ENCODE measurements around the gene NDRG3. TPM values are rescaled to one million over a fixed set of nuclear protein-coding genes. Genes with fewer than 3 reads are reported as not detected.

NDRG3 gene
- total RNA-seq, 2 donors from 2014 or later, result 22.6 to 25.4 TPM

- DNase-seq (no peak), ATAC-seq (replicated peaks in 1 of 2) (no peak)
- Mint-ChIP-seq H3K36me3 (ENCODE audit: insufficient read depth in 2 of 2) (no peaks in the 10 kb centered on the region), H3K4me3 (no peak overlapping the region), H3K27ac (no peak overlapping the region), H3K4me1 (ENCODE audit: low read depth) (no peaks in the 10 kb centered on the region), H3K27me3 (ENCODE audit: low read depth) (no peaks in the 10 kb centered on the region), H3K9me3 (no peaks in the 10 kb centered on the region)
These were observed 72.9 kb downstream of the NDRG3 start for GRCh38 chr20:36672991-36673390.

GRCh38 chr20:36670665-36671357, 75.1 kb downstream of the NDRG3 start:
- H3K27ac Mint-ChIP-seq, result no peak overlapping the region

GRCh38 chr20:36666181-36666740, 79.6 kb downstream of the NDRG3 start:
- H3K4me1 Mint-ChIP-seq (ENCODE audit: low read depth), result no peaks in the 10 kb centered on the region
- no peaks in the 10 kb centered on the region for H3K27me3 Mint-ChIP-seq (ENCODE audit: low read depth)
- no peak overlapping the region for H3K27ac Mint-ChIP-seq
- H3K36me3 Mint-ChIP-seq (ENCODE audit: insufficient read depth in 2 of 2), result no peaks in the 10 kb centered on the region
- no peak overlapping the region for H3K4me3 Mint-ChIP-seq
- no peak for DNase-seq
- no peak for ATAC-seq (replicated peaks in 1 of 2)
- H3K9me3 Mint-ChIP-seq, result no peaks in the 10 kb centered on the region

More at GRCh38 chr20:36670665-36671357, 75.1 kb downstream of the NDRG3 start:
- H3K36me3 Mint-ChIP-seq (ENCODE audit: insufficient read depth in 2 of 2), result no peaks in the 10 kb centered on the region
- ATAC-seq (replicated peaks in 1 of 2) (no peak), DNase-seq (no peak)
- no peaks in the 10 kb centered on the region for H3K27me3 Mint-ChIP-seq (ENCODE audit: low read depth)
- H3K4me1 Mint-ChIP-seq (ENCODE audit: low read depth), result no peaks in the 10 kb centered on the region
- no peaks in the 10 kb centered on the region for H3K9me3 Mint-ChIP-seq
- H3K4me3 Mint-ChIP-seq, result no peak overlapping the region

GRCh38 chr20:36663031-36663430, 82.9 kb downstream of the NDRG3 start:
- ATAC-seq (replicated peaks in 1 of 2) (no peak), DNase-seq (no peak)
- H3K9me3 Mint-ChIP-seq, result no peaks in the 10 kb centered on the region
- H3K4me1 Mint-ChIP-seq (ENCODE audit: low read depth), result peaks cover 11% of the 10 kb centered on the region
- no peaks in the 10 kb centered on the region for H3K27me3 Mint-ChIP-seq (ENCODE audit: low read depth)
- no peak overlapping the region for H3K27ac Mint-ChIP-seq
- peaks cover 0 to 3% of the 10 kb centered on the region in 2 donors for H3K36me3 Mint-ChIP-seq (ENCODE audit: insufficient read depth in 2 of 2)
- no peak overlapping the region for H3K4me3 Mint-ChIP-seq

- DNase-seq (no peak), ATAC-seq (replicated peaks in 1 of 2) (no peak)
- H3K27me3 Mint-ChIP-seq (ENCODE audit: low read depth), result no peaks in the 10 kb centered on the region
- no peaks in the 10 kb centered on the region for H3K9me3 Mint-ChIP-seq
- H3K36me3 Mint-ChIP-seq (ENCODE audit: insufficient read depth in 2 of 2), result peaks cover 0 to 4% of the 10 kb centered on the region in 2 donors
- peak overlapping the region; percentile 34 for H3K27ac Mint-ChIP-seq
- H3K4me3 Mint-ChIP-seq, result peak overlapping the region; percentile 9 to 49
- peaks cover 11% of the 10 kb centered on the region for H3K4me1 Mint-ChIP-seq (ENCODE audit: low read depth)
These were observed 87.6 kb downstream of the NDRG3 start for GRCh38 chr20:36658300-36658699.

- no peak overlapping the region for H3K4me3 Mint-ChIP-seq
- H3K36me3 Mint-ChIP-seq (ENCODE audit: insufficient read depth in 2 of 2), result peaks cover 2 to 4% of the 10 kb centered on the region in 2 donors
- H3K4me1 Mint-ChIP-seq (ENCODE audit: low read depth), result peaks cover 11% of the 10 kb centered on the region
- no peak overlapping the region for H3K27ac Mint-ChIP-seq
- no peaks in the 10 kb centered on the region for H3K27me3 Mint-ChIP-seq (ENCODE audit: low read depth)
- DNase-seq (no peak), ATAC-seq (replicated peaks in 1 of 2) (no peak)
- H3K9me3 Mint-ChIP-seq, result no peaks in the 10 kb centered on the region
These were observed 89.2 kb downstream of the NDRG3 start for GRCh38 chr20:36656733-36657132.

GRCh38 chr20:36655004-36655403, 90.9 kb downstream of the NDRG3 start:
- ATAC-seq (replicated peaks in 1 of 2) (no peak), DNase-seq (no peak)
- no peak overlapping the region for H3K27ac Mint-ChIP-seq
- H3K4me3 Mint-ChIP-seq, result no peak overlapping the region
- H3K4me1 Mint-ChIP-seq (ENCODE audit: low read depth), result peaks cover 11% of the 10 kb centered on the region
- no peaks in the 10 kb centered on the region for H3K9me3 Mint-ChIP-seq
- no peaks in the 10 kb centered on the region for H3K27me3 Mint-ChIP-seq (ENCODE audit: low read depth)
- peaks cover 2 to 3% of the 10 kb centered on the region in 2 donors for H3K36me3 Mint-ChIP-seq (ENCODE audit: insufficient read depth in 2 of 2)

- Mint-ChIP-seq H3K27me3 (ENCODE audit: low read depth) (no peaks in the 10 kb centered on the region), H3K9me3 (no peaks in the 10 kb centered on the region), H3K27ac (no peak overlapping the region), H3K36me3 (ENCODE audit: insufficient read depth in 2 of 2) (peaks cover 2% of the 10 kb centered on the region in 2 donors), H3K4me3 (no peak overlapping the region), H3K4me1 (ENCODE audit: low read depth) (peaks cover 11% of the 10 kb centered on the region)
- DNase-seq (no peak), ATAC-seq (replicated peaks in 1 of 2) (no peak)
These were observed 91.4 kb downstream of the NDRG3 start for GRCh38 chr20:36654506-36654905.

GRCh38 chr20:36653456-36653855, 92.4 kb downstream of the NDRG3 start:
- Mint-ChIP-seq H3K27ac (no peak overlapping the region), H3K27me3 (ENCODE audit: low read depth) (no peaks in the 10 kb centered on the region), H3K9me3 (no peaks in the 10 kb centered on the region), H3K4me3 (no peak overlapping the region), H3K4me1 (ENCODE audit: low read depth) (peaks cover 5% of the 10 kb centered on the region), H3K36me3 (ENCODE audit: insufficient read depth in 2 of 2) (peaks cover 2% of the 10 kb centered on the region in 2 donors)
- ATAC-seq (replicated peaks in 1 of 2) (no peak), DNase-seq (no peak)

- Mint-ChIP-seq H3K27ac (peak overlapping the region; percentile 100), H3K4me1 (ENCODE audit: low read depth) (peaks cover 40% of the 10 kb centered on the region), H3K9me3 (no peaks in the 10 kb centered on the region), H3K4me3 (peak overlapping the region; percentile 48 to 96), H3K27me3 (ENCODE audit: low read depth) (no peaks in the 10 kb centered on the region), H3K36me3 (ENCODE audit: insufficient read depth in 2 of 2) (peaks cover 0 to 4% of the 10 kb centered on the region in 2 donors)
- ATAC-seq (replicated peaks in 1 of 2) (no peak), DNase-seq (no peak)
These were observed 98.4 kb downstream of the NDRG3 start for GRCh38 chr20:36647196-36648121.

- Mint-ChIP-seq H3K4me1 (ENCODE audit: low read depth) (peaks cover 47% of the 10 kb centered on the region), H3K27me3 (ENCODE audit: low read depth) (no peaks in the 10 kb centered on the region), H3K4me3 (peak overlapping the region; percentile 96 to 100), H3K36me3 (ENCODE audit: insufficient read depth in 2 of 2) (peaks cover 0 to 4% of the 10 kb centered on the region in 2 donors), H3K27ac (peak overlapping the region; percentile 100), H3K9me3 (no peaks in the 10 kb centered on the region)
- no peak for DNase-seq
- ATAC-seq (replicated peaks in 1 of 2), result no peak
These were observed 99.2 kb downstream of the NDRG3 start for GRCh38 chr20:36646678-36647077.

- ATAC-seq (replicated peaks in 1 of 2) (peak; percentile 64 to 72), DNase-seq (peak; percentile 70 to 75)
- H3K9me3 Mint-ChIP-seq, result no peaks in the 10 kb centered on the region
- peaks cover 4 to 5% of the 10 kb centered on the region in 2 donors for H3K36me3 Mint-ChIP-seq (ENCODE audit: insufficient read depth in 2 of 2)
- H3K27me3 Mint-ChIP-seq (ENCODE audit: low read depth), result no peaks in the 10 kb centered on the region
- H3K4me3 Mint-ChIP-seq, result peak within 1 kb of the TSS; percentile 96 to 100
- H3K27ac Mint-ChIP-seq, result peak within 1 kb of the TSS; percentile 100
- H3K4me1 Mint-ChIP-seq (ENCODE audit: low read depth), result peaks cover 51% of the 10 kb centered on the region
These were observed 99.9 kb downstream of the NDRG3 start, which contains the start of gene SLA2 for GRCh38 chr20:36645998-36646397. SLA2 (minus strand) TSS chr20:36646196; CDS start chr20:36641335, 4,861 bp downstream.

- peaks cover 51% of the 10 kb centered on the region for H3K4me1 Mint-ChIP-seq (ENCODE audit: low read depth)
- DNase-seq (no peak), ATAC-seq (replicated peaks in 1 of 2) (no peak)
- no peaks in the 10 kb centered on the region for H3K27me3 Mint-ChIP-seq (ENCODE audit: low read depth)
- H3K36me3 Mint-ChIP-seq (ENCODE audit: insufficient read depth in 2 of 2), result peaks cover 4 to 5% of the 10 kb centered on the region in 2 donors
- peak overlapping the region; percentile 100 for H3K27ac Mint-ChIP-seq
- H3K4me3 Mint-ChIP-seq, result peak overlapping the region; percentile 96 to 100
- H3K9me3 Mint-ChIP-seq, result no peaks in the 10 kb centered on the region
These were observed 100.5 kb downstream of the NDRG3 start for GRCh38 chr20:36645353-36645752.
